ENCODE results near the gene BIRC2. TPM values are rescaled to one million over a fixed set of nuclear protein-coding genes. Genes with fewer than 3 reads are reported as not detected.

The BIRC2 gene
- total RNA-seq, 1 donor from 2014 or later = 53.1 TPM

- Mint-ChIP-seq H3K27ac (ENCODE audit: unreplicated experiment) (no peak overlapping the region), H3K36me3 (ENCODE audit: low read depth, unreplicated experiment) (no peaks in the 10 kb centered on the region), H3K4me1 (ENCODE audit: unreplicated experiment) (peaks cover 2% of the 10 kb centered on the region), H3K4me3 (ENCODE audit: unreplicated experiment) (no peak overlapping the region), H3K27me3 (ENCODE audit: unreplicated experiment) (no peaks in the 10 kb centered on the region), H3K9me3 (ENCODE audit: unreplicated experiment) (no peaks in the 10 kb centered on the region)
- DNase-seq (ENCODE audit: low spot score) = no peak
- TF ChIP-seq CTCF (IDR thresholded peaks at IDR 0.05; ENCODE audit: unreplicated experiment) = no peak
Observed at GRCh38 chr11:102322560-102322959, 24.5 kb upstream of the BIRC2 start.

GRCh38 chr11:102323542-102324251 is 23.3 kb upstream of the BIRC2 start:
- Mint-ChIP-seq H3K4me3 (ENCODE audit: unreplicated experiment) (no peak overlapping the region), H3K9me3 (ENCODE audit: unreplicated experiment) (no peaks in the 10 kb centered on the region), H3K4me1 (ENCODE audit: unreplicated experiment) (no peaks in the 10 kb centered on the region), H3K36me3 (ENCODE audit: low read depth, unreplicated experiment) (no peaks in the 10 kb centered on the region), H3K27me3 (ENCODE audit: unreplicated experiment) (no peaks in the 10 kb centered on the region), H3K27ac (ENCODE audit: unreplicated experiment) (no peak overlapping the region)
- TF ChIP-seq CTCF (IDR thresholded peaks at IDR 0.05; ENCODE audit: unreplicated experiment) = no peak
- DNase-seq (ENCODE audit: low spot score) = no peak

DNA sequence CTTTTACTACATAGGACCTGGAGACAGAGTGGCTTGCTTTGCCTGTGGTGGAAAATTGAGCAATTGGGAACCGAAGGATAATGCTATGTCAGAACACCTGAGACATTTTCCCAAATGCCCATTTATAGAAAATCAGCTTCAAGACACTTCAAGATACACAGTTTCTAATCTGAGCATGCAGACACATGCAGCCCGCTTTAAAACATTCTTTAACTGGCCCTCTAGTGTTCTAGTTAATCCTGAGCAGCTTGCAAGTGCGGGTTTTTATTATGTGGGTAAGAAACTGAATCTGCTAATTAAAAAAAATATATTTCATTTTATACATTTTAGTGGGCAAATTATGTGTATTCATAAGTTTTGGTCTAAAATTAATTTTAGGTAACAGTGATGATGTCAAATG is 21.9 kb upstream of the BIRC2 start:
- H3K4me1 Mint-ChIP-seq (ENCODE audit: unreplicated experiment) = no peaks in the 10 kb centered on the region
- H3K9me3 Mint-ChIP-seq (ENCODE audit: unreplicated experiment) = no peaks in the 10 kb centered on the region
- H3K27ac Mint-ChIP-seq (ENCODE audit: unreplicated experiment) = no peak overlapping the region
- no peak for DNase-seq (ENCODE audit: low spot score)
- H3K4me3 Mint-ChIP-seq (ENCODE audit: unreplicated experiment) = no peak overlapping the region
- TF ChIP-seq CTCF (IDR thresholded peaks at IDR 0.05; ENCODE audit: unreplicated experiment) = no peak
- H3K27me3 Mint-ChIP-seq (ENCODE audit: unreplicated experiment) = no peaks in the 10 kb centered on the region
- no peaks in the 10 kb centered on the region for H3K36me3 Mint-ChIP-seq (ENCODE audit: low read depth, unreplicated experiment)

DNA sequence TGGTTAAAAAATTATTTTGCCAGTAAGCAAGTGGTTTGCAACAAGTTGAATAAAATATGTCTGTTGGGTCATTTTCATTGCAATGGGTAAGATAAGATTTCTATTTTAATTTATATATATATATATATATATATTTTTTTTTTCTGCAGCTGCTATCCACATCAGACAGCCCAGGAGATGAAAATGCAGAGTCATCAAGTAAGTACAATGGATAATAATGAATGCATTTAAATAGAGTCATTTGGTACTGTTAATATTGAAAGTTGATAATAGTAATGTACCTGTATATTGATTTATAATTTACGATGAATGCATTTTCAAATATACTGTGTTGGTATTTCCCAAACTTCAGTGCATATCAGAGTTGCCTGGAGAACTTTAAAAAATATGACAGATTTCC is 18.3 kb upstream of the BIRC2 start:
- no peak for DNase-seq (ENCODE audit: low spot score)
- Mint-ChIP-seq H3K36me3 (ENCODE audit: low read depth, unreplicated experiment) (no peaks in the 10 kb centered on the region), H3K9me3 (ENCODE audit: unreplicated experiment) (no peaks in the 10 kb centered on the region), H3K4me3 (ENCODE audit: unreplicated experiment) (no peak overlapping the region), H3K27ac (ENCODE audit: unreplicated experiment) (no peak overlapping the region), H3K27me3 (ENCODE audit: unreplicated experiment) (no peaks in the 10 kb centered on the region), H3K4me1 (ENCODE audit: unreplicated experiment) (no peaks in the 10 kb centered on the region)
- no peak for TF ChIP-seq CTCF (IDR thresholded peaks at IDR 0.05; ENCODE audit: unreplicated experiment)

DNA sequence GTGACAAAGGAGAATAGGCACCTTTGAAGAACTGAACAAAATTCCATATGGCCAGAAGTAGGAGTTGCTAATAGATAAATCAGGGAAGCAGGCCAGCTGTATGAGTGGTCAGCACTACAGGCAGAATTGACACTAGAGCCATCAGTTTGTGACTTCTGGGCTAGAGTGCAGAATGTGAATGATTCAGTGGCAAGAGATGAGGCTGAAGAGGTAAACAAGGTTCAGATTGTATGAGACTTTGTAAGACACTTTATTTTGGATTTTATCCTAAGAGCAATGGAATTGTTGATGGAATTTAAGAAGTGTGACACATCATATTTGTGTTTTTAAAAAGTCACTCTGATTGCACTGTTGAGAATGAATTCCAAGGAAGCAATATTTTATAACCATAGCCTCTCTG is 16.8 kb upstream of the BIRC2 start:
- no peak overlapping the region for H3K4me3 Mint-ChIP-seq (ENCODE audit: unreplicated experiment)
- TF ChIP-seq CTCF (IDR thresholded peaks at IDR 0.05; ENCODE audit: unreplicated experiment) = no peak
- no peaks in the 10 kb centered on the region for H3K9me3 Mint-ChIP-seq (ENCODE audit: unreplicated experiment)
- no peaks in the 10 kb centered on the region for H3K27me3 Mint-ChIP-seq (ENCODE audit: unreplicated experiment)
- no peak overlapping the region for H3K27ac Mint-ChIP-seq (ENCODE audit: unreplicated experiment)
- H3K4me1 Mint-ChIP-seq (ENCODE audit: unreplicated experiment) = no peaks in the 10 kb centered on the region
- H3K36me3 Mint-ChIP-seq (ENCODE audit: low read depth, unreplicated experiment) = no peaks in the 10 kb centered on the region
- DNase-seq (ENCODE audit: low spot score) = no peak

All from endothelial cell (in vitro differentiated cells).